Measurements from ENCODE around the gene ADARB2.
"Not testable (repeated sequence)": the region's sequence is repeated elsewhere in the genome, so short reads cannot be mapped to it uniquely, and the experiment has no call there.

The ADARB2 gene

GRCh38 chr10:1414893-1415292 is 322.4 kb downstream of the ADARB2 start:
- no peak for DNase-seq

GRCh38 chr10:1414346-1414745 is 323.0 kb downstream of the ADARB2 start:
- DNase-seq: not testable (repeated sequence)

- DNase-seq: no peak
Observed at GRCh38 chr10:1413823-1414222, 323.5 kb downstream of the ADARB2 start.

GRCh38 chr10:1413256-1413655 is 324.1 kb downstream of the ADARB2 start:
- DNase-seq: no peak

GRCh38 chr10:1412531-1413189 is 324.7 kb downstream of the ADARB2 start:
- no peak for DNase-seq

GRCh38 chr10:1411956-1412355 is 325.4 kb downstream of the ADARB2 start:
- no peak for DNase-seq

- DNase-seq: no peak
Observed at GRCh38 chr10:1411451-1411850, 325.9 kb downstream of the ADARB2 start.

GRCh38 chr10:1410469-1411395 is 326.6 kb downstream of the ADARB2 start:
- no peak for DNase-seq

- no peak for DNase-seq
Observed at GRCh38 chr10:1410032-1410431, 327.3 kb downstream of the ADARB2 start.

GRCh38 chr10:1409392-1409791 is 327.9 kb downstream of the ADARB2 start:
- no peak for DNase-seq

- no peak for DNase-seq
Observed at GRCh38 chr10:1408651-1409367, 328.5 kb downstream of the ADARB2 start.

- DNase-seq: no peak
Observed at GRCh38 chr10:1406967-1407945, 330.1 kb downstream of the ADARB2 start.

GRCh38 chr10:1406132-1406966 is 331.0 kb downstream of the ADARB2 start:
- DNase-seq: no peak

- DNase-seq: no peak
Observed at GRCh38 chr10:1404323-1405260, 332.7 kb downstream of the ADARB2 start.

GRCh38 chr10:1403508-1404322 is 333.6 kb downstream of the ADARB2 start:
- no peak for DNase-seq

- DNase-seq: no peak
Observed at GRCh38 chr10:1402816-1403507, 334.4 kb downstream of the ADARB2 start.

GRCh38 chr10:1402016-1402770 is 335.1 kb downstream of the ADARB2 start:
- no peak for DNase-seq
